DND-41 (cell line): ENCODE measurements around the gene PSME2.

ENCODE experiments used
- CTCF ChIP-seq: IDR thresholded peaks from 2 replicates; pipeline ENCODE4 v1.5.1; 2012; ENCODE audit warnings: borderline replicate concordance, low read length, moderate library complexity, mild to moderate bottlenecking; ENCODE audit not compliant: poor library complexity, severe bottlenecking; ENCODE audit errors: extremely low read depth
- EZH2 ChIP-seq: IDR thresholded peaks from 3 replicates; pipeline ENCODE4 v1.6.1; 2012; ENCODE audit warnings: borderline replicate concordance, low read depth, mild to moderate bottlenecking, moderate library complexity, low read length, inconsistent platforms; ENCODE audit not compliant: severe bottlenecking

GRCh38 chr14:24178399-24179178 lies 32.2 kb upstream of the PSME2 start:
- no peak for TF ChIP-seq CTCF
- TF ChIP-seq EZH2: no peak
